Measurements from ENCODE around the gene RALGAPB.

DNA sequence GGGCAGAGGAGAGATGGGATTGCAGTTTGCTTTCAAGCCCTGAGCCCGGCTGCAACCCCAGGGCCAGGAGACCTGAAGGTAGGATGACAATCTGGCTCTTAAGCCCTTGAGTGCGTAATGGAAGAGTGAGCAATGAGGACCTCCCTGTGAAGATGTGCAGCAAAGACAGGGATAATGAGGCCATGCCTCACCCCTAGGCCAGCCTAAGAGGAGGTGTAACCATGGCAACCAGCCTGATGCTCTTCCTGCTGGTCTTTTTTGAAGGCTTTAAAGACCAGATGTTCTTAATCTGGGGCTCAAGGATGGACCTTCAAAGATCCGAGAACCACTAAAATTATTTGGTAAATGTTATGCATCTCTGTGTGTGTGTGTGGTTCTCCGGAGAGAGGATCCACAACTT is 137.2 kb downstream of the RALGAPB start:
- TF ChIP-seq EZH2 (optimal IDR thresholded peaks at IDR 0.05; ENCODE audit: low read depth, low read length): no peak
- TF ChIP-seq, protein P1, sequence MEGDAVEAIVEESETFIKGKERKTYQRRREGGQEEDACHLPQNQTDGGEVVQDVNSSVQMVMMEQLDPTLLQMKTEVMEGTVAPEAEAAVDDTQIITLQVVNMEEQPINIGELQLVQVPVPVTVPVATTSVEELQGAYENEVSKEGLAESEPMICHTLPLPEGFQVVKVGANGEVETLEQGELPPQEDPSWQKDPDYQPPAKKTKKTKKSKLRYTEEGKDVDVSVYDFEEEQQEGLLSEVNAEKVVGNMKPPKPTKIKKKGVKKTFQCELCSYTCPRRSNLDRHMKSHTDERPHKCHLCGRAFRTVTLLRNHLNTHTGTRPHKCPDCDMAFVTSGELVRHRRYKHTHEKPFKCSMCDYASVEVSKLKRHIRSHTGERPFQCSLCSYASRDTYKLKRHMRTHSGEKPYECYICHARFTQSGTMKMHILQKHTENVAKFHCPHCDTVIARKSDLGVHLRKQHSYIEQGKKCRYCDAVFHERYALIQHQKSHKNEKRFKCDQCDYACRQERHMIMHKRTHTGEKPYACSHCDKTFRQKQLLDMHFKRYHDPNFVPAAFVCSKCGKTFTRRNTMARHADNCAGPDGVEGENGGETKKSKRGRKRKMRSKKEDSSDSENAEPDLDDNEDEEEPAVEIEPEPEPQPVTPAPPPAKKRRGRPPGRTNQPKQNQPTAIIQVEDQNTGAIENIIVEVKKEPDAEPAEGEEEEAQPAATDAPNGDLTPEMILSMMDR (IDR thresholded peaks at IDR 0.05; ENCODE audit: low read length): no peak

Data from MM.1S (cell line).